Fibroblast of lung (primary cell): ENCODE results near the gene UBN1. TPM values are rescaled to one million over a fixed set of nuclear protein-coding genes. Genes with fewer than 3 reads are reported as not detected.

ENCODE experiments used
- DNase-seq, 2 donors: peaks; one replicate each; pipeline versions ENCODE4 v3.0.0 to v3.0.0-alpha.2; 2010; ENCODE audit warnings: low read depth in 2 of 2
- H2AFZ ChIP-seq: 2 replicates; pipeline ENCODE4 v1.5.1; 2012; ENCODE audit warnings: low read length, control low read depth, inconsistent platforms
- H3K27ac ChIP-seq: 2 replicates; pipeline ENCODE4 v1.5.1; 2011; ENCODE audit warnings: low read length, control low read depth; ENCODE audit not compliant: insufficient read depth
- H3K27me3 ChIP-seq: 2 replicates; pipeline ENCODE4 v1.5.1; 2011; ENCODE audit warnings: mild to moderate bottlenecking, low read length; ENCODE audit not compliant: control insufficient read depth, insufficient read depth
- H3K36me3 ChIP-seq: 2 replicates; pipeline ENCODE4 v1.5.1; 2011; ENCODE audit warnings: low read length; ENCODE audit not compliant: control insufficient read depth, insufficient read depth
- H3K4me1 ChIP-seq: 2 replicates; pipeline ENCODE4 v1.5.1; 2011; ENCODE audit warnings: low read length; ENCODE audit not compliant: control insufficient read depth, insufficient read depth; ENCODE audit errors: extremely low read depth
- H3K4me2 ChIP-seq: 2 replicates; pipeline ENCODE4 v1.5.1; 2011; ENCODE audit warnings: low read length, control low read depth; ENCODE audit not compliant: insufficient read depth; ENCODE audit errors: extremely low read depth
- H3K4me3 ChIP-seq, 4 experiments: fragments of 200-600 bp in 1 of 4; sonication (generic) in 1 of 4; replicated peaks in 1 of 4; 2 replicates each; pipeline ENCODE4 v1.5.1; 2011 to 2016; ENCODE audit warnings: low read length in 4 of 4, low read depth in 3 of 4, mild to moderate bottlenecking in 3 of 4, control low read depth in 2 of 4, inconsistent platforms in 1 of 4, mixed read lengths in 1 of 4; ENCODE audit not compliant: insufficient read depth in 1 of 4; ENCODE audit errors: control extremely low read depth in 1 of 4
- H3K79me2 ChIP-seq: 2 replicates; pipeline ENCODE4 v1.5.1; 2012; ENCODE audit warnings: mild to moderate bottlenecking, low read length, inconsistent platforms; ENCODE audit not compliant: control insufficient read depth, insufficient read depth
- H3K9ac ChIP-seq: 2 replicates; pipeline ENCODE4 v1.5.1; 2011; ENCODE audit warnings: mild to moderate bottlenecking, low read length, control low read depth; ENCODE audit not compliant: insufficient read depth
- H3K9me3 ChIP-seq: 2 replicates; pipeline ENCODE4 v1.5.1; 2012; ENCODE audit warnings: low read depth, low read length; ENCODE audit not compliant: control insufficient read depth, insufficient read depth
- H4K20me1 ChIP-seq: 2 replicates; pipeline ENCODE4 v1.5.1; 2011; ENCODE audit warnings: low read length; ENCODE audit not compliant: control insufficient read depth, insufficient read depth; ENCODE audit errors: extremely low read depth
- CTCF ChIP-seq, 2 donors: IDR thresholded peaks in 1 of 2; conservative IDR thresholded peaks in 1 of 2; 1 replicate in 1 of 2; 2 replicates in 1 of 2; pipeline ENCODE4 v1.5.1; 2011 to 2012; ENCODE audit warnings: low read length in 2 of 2, control low read depth in 1 of 2, inconsistent platforms in 1 of 2, low read depth in 1 of 2, mild to moderate bottlenecking in 1 of 2
- EZH2 ChIP-seq: IDR thresholded peaks from 2 replicates; pipeline ENCODE4 v1.5.1; 2012; ENCODE audit warnings: low read length, control low read depth, mild to moderate bottlenecking; ENCODE audit errors: missing control alignments
- polyA plus RNA-seq, 2 donors: library from polyadenylated mRNA; depleted of rRNA in 1 of 2; stranded (reverse) in 1 of 2; unstranded in 1 of 2; fragments of >200 nt; gene quantifications; 2 replicates each; pipeline ENCODE4 v1.2.1, GENCODE V29; 2011 to 2012; ENCODE audit warnings: missing spikeins in 1 of 2
- total RNA-seq: library from RNA; depleted of rRNA; stranded (reverse); fragments of >200 nt; gene quantifications from 2 replicates; pipeline ENCODE4 v1.2.1, GENCODE V29; 2014

UBN1 gene
- total and polyA plus RNA-seq, 2 donors (not counting 1 experiment from before 2014, with no cell fraction given): 13.6 to 21.1 TPM

- Histone ChIP-seq H4K20me1 (no peaks in the 10 kb centered on the region), H3K4me2 (no peak overlapping the region), H3K9me3 (no peaks in the 10 kb centered on the region), H3K79me2 (no peaks in the 10 kb centered on the region), H3K4me3 (no peak overlapping the region), H3K4me1 (peaks cover 4% of the 10 kb centered on the region), H3K27ac (no peak overlapping the region), H3K36me3 (peaks cover 48% of the 10 kb centered on the region), H3K9ac (no peak overlapping the region), H3K27me3 (no peaks in the 10 kb centered on the region), H2AFZ (no peak overlapping the region)
- peak in 1 of 2 donors; percentile 56 for DNase-seq
- TF ChIP-seq CTCF (conservative IDR thresholded peaks at IDR 0.05 in 1 of 2, IDR thresholded peaks at IDR 0.05 in 1 of 2; ENCODE audit: low read depth in 1 of 2, low read length in 2 of 2): no peak
- TF ChIP-seq EZH2: no peak
These were observed 34.8 kb downstream of the UBN1 start for GRCh38 chr16:4882000-4882632.

- H4K20me1 ChIP-seq: no peaks in the 10 kb centered on the region
- H3K9me3 ChIP-seq: no peaks in the 10 kb centered on the region
- no peak overlapping the region for H3K27ac ChIP-seq
- peaks cover 4% of the 10 kb centered on the region for H3K4me1 ChIP-seq
- no peaks in the 10 kb centered on the region for H3K79me2 ChIP-seq
- H3K4me3 ChIP-seq: no peak overlapping the region
- no peak overlapping the region for H3K4me2 ChIP-seq
- no peaks in the 10 kb centered on the region for H3K27me3 ChIP-seq
- H2AFZ ChIP-seq: no peak overlapping the region
- TF ChIP-seq CTCF (conservative IDR thresholded peaks at IDR 0.05 in 1 of 2, IDR thresholded peaks at IDR 0.05 in 1 of 2; ENCODE audit: low read depth in 1 of 2, low read length in 2 of 2) (no peak), EZH2 (no peak)
- peak; percentile 26 to 89 for DNase-seq
- peaks cover 45% of the 10 kb centered on the region for H3K36me3 ChIP-seq
- no peak overlapping the region for H3K9ac ChIP-seq
These were observed 35.5 kb downstream of the UBN1 start for GRCh38 chr16:4882633-4883285.

GRCh38 chr16:4883501-4883900 is 36.2 kb downstream of the UBN1 start:
- no peaks in the 10 kb centered on the region for H3K9me3 ChIP-seq
- H3K36me3 ChIP-seq: peaks cover 40% of the 10 kb centered on the region
- TF ChIP-seq EZH2 (no peak), CTCF (conservative IDR thresholded peaks at IDR 0.05 in 1 of 2, IDR thresholded peaks at IDR 0.05 in 1 of 2; ENCODE audit: low read depth in 1 of 2, low read length in 2 of 2) (no peak)
- peaks cover 4% of the 10 kb centered on the region for H3K4me1 ChIP-seq
- H3K27me3 ChIP-seq: no peaks in the 10 kb centered on the region
- H3K79me2 ChIP-seq: no peaks in the 10 kb centered on the region
- no peaks in the 10 kb centered on the region for H4K20me1 ChIP-seq
- no peak overlapping the region for H3K9ac ChIP-seq
- no peak overlapping the region for H3K27ac ChIP-seq
- no peak overlapping the region for H3K4me2 ChIP-seq
- no peak overlapping the region for H2AFZ ChIP-seq
- DNase-seq: no peak
- no peak overlapping the region for H3K4me3 ChIP-seq
